Superior temporal gyrus (tissue), 1 donor: ENCODE data around the gene ADGRV1.
"Not testable (repeated sequence)": the region's sequence is repeated elsewhere in the genome, so short reads cannot be mapped to it uniquely, and the experiment has no call there.

Source experiments
- DNase-seq: peaks from one replicate; pipeline ENCODE4 v3.0.0-alpha.2; 2016; ENCODE audit errors: extremely low spot score

The ADGRV1 gene

DNA sequence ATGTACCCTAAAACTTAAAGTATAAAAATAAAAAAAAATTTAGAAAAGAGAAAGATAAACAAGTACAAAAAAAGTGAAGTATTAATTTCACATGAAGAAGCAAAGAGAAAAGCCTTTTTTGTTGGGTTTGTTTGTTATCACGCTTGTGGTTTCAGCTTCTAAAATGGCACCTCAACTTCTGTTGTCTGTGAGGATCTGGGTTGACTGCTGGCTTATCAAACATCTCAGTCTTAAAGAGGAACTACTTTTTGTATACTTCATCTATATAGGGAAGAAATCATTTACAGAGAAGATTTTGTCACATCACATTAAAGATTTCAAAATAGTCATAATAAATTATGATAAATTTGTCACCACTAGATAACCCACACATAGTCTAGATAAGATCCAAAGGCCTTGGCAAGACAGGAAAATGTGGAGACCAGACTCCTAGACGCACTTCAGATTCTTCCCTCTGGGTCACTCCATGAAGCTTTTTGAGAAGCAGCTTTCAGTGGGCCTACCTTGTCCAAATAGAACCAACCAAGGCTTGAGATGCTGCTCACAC lies 8.8 kb upstream of the ADGRV1 start:
- no peak for DNase-seq

DNA sequence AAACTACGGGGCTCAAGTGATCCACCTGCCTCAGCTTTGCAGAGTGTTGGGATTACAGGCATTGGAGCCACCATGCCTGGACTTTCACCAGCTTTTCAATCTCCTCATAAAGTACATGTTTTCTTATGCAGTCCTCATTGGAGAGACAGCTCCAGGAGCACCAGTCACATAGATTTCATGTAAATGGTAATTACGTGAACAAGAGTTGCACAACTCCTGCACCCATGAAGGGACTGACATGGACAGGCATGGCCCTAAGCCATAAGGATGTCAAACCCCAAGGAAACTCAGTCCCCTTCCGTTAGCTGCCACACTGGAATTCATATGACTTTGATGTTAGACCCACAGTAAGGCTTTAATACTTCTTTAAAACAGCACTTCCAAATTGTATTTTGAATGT lies 7.6 kb upstream of the ADGRV1 start:
- DNase-seq, result no peak

DNA sequence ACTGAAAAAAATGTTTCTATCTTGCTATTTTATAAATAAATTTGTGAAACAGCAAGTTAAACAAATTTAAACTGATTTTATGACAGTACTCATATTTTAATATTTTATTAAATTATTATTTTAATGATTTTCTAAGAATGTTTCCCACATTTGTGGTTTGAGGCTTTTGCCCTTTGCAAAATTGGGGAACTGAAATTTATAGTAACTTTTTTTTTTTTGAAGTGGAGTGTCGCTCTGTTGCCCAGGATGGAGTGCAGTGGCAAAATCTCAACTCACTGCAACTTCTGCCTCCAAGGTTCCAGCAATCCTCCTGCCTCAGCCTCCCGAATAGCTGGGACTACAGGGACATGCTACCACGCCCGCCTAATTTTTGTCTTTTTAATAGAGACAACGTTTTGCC lies 7.2 kb upstream of the ADGRV1 start:
- DNase-seq, result no peak

DNA sequence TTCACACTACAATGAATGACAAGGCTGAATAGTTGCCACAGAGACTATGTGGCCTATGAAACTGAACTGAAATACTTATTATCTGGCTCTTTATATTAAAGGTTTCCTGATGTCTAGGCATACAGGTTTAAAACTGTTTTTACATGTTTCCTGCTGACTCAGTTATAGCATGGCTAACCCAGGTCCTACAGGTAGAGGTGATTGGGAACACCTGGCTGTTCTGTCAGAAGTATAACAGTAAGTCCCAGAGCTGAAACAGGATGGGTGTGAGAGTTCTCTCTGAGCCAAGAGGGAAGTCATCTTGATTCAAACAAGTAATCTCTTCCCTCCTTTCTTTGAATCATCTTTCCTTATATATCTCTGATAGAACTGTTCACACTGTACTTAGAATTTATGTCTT lies 4.9 kb upstream of the ADGRV1 start:
- no peak for DNase-seq

GRCh38 chr5:90554358-90555006 lies 4.1 kb upstream of the ADGRV1 start:
- no peak for DNase-seq

GRCh38 chr5:90555666-90556065 lies 2.9 kb upstream of the ADGRV1 start:
- no peak for DNase-seq

GRCh38 chr5:90557391-90557790 lies 1.2 kb upstream of the ADGRV1 start:
- DNase-seq, result no peak

DNA sequence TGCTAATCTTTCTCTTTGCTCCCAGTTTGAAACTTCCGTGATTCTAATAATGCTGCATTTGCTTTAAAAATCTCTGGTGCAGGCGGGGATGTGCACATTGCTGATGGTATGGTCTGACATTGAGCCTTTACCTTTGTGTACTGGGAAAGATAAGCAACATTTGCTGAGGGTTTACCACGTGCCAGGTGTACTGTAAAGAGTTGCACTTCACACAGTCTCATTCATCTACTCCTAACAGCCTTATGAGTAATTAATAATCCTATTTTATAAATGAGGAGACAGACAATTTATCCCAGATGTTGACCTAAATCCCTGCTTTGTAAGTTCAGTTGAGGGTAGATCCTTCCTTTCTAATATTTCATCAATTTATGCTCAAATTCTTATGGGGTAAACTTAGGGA lies 726 bp upstream of the ADGRV1 start:
- DNase-seq, result no peak

- DNase-seq, result no peak
These were observed 2.2 kb downstream of the ADGRV1 start for GRCh38 chr5:90560771-90561170.

DNA sequence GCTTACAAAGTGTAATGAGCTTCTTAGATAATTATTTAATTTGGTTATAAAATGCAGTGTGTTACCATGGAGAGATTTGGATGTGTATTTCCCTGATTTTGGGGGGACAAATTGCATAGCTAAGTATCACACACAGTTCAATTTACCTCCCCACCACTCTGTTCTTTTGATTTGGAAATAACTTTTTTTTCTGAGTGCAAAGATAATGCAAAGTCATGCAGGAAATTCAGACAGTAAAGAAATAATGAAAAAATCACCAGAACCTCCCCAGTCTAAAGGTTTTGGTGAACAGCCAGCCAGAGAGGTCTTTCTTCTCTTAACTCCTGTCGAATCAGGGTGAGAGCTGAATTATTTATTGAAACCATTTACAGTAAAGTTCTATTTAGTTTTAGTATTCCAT lies 3.2 kb downstream of the ADGRV1 start:
- no peak for DNase-seq

DNA sequence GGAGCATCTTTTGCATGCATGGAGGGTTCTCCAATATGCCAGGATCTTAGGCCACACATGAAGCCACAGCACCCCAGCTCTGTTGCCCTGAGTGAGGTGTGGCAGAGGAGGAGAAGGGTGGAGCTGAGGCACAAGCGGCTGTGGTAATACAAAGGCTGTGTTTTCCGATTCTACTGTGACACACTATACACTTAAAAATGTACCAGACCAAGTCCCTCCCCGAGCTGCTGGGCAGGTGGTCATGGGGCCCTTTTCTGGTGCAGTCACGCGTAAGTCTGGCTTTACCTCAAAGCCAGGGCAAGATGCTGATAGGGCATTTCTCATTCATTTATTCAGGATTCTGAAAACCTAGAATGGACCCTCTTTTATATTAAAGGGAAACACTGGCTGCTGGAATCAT lies 3.7 kb downstream of the ADGRV1 start:
- no peak for DNase-seq

GRCh38 chr5:90563108-90563507 lies 4.5 kb downstream of the ADGRV1 start:
- DNase-seq, result no peak

DNA sequence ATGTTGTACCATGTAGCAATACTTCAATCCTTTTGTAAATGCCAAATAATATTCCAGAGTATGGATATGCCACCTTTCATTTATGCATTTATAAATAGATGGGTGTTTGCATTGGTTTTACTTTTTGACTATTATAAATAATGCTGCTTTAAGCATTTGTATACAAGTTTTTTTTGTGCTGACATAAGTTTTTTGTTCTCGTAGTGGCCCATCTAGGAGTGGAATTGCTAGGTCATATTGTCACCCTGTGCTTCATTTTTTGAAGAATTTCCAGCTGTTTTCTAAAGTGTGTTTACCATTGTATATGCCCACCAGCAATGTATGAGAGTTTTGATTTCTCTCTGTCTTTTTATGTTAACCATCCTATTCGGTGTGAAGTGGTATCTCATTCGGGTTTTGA lies 6.9 kb downstream of the ADGRV1 start:
- no peak for DNase-seq

DNA sequence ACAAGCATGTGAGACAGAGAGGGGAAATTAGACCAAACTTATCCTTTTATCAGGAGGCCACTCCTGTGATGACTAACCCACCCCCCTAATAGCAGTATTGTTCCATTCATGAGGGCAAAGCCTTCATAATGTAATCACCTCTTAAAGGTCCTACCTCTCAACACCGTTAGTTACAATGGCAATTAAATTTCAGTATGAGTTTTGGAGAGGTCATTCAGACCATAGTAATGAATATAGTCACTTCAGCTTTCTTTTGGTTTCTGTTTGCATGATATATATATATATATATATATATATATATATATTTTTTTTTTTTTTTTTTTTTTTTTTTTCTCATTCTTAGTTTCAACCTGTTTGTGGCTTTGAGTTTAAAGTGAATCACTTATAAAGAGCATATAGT lies 10.5 kb downstream of the ADGRV1 start:
- no peak for DNase-seq

GRCh38 chr5:90570034-90570433 lies 11.4 kb downstream of the ADGRV1 start:
- DNase-seq, result no peak

DNA sequence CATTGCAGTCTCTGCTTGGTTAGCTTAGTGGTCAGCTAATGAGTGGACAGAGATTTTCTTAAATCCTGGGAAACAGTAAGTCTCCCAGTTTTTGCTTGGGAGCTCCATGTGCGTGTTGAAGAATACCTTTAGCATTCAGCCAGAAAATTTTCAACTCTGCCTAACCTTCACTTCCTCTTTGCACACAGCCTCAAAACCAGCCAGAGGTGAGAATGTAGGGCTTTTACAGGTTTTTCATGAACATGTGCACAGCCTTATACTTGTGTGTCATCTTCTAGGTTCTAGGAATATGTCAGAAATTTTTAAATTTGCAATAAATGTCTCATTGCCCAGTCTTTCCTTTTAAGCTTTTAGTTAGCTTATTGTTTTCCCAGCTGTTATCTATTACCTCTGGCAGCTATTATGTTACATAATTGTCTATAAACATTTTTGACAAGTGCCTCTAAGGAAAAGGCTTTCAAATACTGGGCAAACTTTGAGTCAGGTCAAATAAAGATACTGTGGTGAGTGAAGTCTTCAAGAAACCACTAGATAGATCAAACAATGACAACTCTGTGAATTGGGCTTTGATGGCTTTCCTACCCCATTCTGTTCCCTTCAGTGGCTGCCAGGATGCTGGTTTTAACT lies 12.7 kb downstream of the ADGRV1 start:
- no peak for DNase-seq

GRCh38 chr5:90575712-90576111 lies 17.1 kb downstream of the ADGRV1 start:
- DNase-seq, result no peak

- not testable (repeated sequence) for DNase-seq
These were observed 18.0 kb downstream of the ADGRV1 start for GRCh38 chr5:90576566-90576965.

DNA sequence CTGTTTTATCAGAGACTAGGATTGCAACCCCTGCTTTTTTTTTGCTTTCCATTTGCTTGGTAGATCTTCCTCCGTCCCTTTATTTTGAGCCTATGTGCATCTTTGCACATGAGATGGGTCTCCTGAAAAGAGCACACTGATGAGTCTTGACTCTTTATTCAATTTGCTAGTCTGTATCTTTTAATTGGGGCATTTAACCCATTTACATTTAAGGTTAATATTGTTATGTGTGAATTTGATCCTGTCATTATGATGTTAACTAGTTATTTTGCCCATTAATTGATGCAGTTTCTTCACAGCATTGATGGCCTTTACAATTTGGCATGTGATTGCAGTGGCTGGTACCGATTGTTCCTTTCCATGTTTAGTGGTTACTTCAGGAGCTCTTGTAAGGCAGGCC lies 21.3 kb downstream of the ADGRV1 start:
- not testable (repeated sequence) for DNase-seq

DNA sequence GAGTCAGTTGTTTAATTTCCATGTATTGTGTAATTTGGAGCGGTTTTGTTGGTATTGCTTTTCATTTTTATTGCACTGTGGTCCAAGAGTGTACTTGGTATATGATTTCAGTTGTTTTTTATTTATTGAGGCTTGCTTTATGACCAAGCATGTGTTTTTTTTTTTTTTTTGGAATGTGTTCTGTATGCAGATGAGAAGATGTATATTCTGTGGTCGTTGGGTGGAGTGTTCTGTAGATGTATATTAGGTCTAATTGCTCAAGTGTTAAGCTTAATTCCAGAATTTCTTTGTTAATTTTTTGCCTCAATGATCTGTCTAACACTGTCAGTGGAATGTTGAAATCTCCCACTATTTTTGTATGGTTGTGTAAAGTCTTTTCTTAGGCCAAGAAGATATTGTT lies 23.4 kb downstream of the ADGRV1 start:
- DNase-seq, result no peak

DNA sequence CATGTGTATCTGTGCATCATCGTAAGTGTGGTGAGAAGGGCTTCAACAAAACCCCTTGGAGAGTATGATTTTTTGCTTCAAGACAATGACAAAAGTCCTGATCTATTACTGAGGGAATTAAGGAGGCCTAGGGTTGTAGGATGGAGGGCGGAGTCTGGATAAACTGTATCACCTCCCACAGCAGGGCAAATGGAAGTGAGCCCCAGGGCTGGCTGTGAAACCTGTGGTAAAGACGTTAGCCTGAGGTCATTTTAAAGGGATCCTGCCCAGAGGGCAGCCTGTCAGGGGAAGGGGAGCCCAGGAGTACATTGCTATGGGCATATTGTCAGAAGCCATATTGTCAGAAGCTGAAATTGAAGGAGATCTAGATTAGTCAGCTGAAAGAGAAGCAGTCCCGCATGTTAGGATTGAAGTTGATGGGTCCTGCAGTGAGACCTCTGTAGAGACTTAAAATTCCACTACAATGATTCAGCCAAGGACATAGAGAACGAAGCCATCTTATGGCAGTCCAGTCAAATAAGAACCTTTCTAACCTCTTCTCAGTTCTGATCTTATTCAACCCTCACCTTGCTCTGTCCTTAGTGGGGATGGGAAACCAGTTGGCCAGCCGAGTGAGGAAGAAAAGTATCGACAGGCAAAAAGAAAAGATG lies 26.9 kb downstream of the ADGRV1 start:
- DNase-seq, result no peak

DNA sequence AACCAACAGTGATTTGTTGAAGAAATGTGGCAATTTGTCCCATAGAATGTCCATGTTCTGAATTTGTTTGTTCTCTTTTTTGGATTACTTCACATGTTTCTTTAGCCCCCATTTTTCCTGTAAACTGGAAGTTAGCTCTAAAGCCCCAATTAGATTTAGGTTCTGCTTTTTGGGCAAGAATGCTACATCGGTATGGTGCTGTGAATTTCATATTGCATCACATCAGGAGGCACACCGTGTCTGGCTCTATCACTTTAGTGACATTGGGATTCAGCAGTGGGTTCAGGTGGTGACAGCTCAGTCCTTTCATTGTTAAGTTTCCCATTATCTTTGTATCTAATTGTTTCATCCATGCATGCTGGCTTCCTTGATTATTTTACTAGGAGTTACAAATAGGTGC lies 27.9 kb downstream of the ADGRV1 start:
- no peak for DNase-seq

DNA sequence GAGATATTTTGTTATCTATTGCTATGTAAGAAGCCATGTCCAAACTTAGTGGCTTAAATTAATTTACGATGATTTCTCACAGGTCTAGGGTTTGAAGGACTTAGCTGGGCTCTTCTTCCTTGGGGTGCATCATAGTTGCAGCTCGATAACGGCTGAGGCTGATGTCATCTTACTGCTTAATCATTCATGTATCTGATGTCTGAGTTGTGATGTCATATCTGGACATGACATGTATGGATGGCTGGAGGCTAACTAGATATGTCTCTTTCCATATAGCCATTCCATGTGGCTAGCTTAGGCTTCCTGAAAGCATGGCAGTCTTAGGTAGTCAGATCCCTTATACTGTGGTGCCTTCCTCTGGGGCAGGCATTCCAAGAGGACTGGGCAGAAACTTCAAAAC lies 31.6 kb downstream of the ADGRV1 start:
- DNase-seq, result no peak
